CD14-positive monocyte (primary cell): ENCODE data around the gene HPGDS. TPM values are rescaled to one million over a fixed set of nuclear protein-coding genes. Genes with fewer than 3 reads are reported as not detected.

Source experiments
- DNase-seq, 3 donors: peaks; one replicate each; pipeline ENCODE4 v3.0.0-alpha.2; 2011 to 2022
- H2AFZ ChIP-seq: 2 replicates; pipeline ENCODE4 v1.6.0; 2012; ENCODE audit warnings: mild to moderate bottlenecking, low read depth, low read length, inconsistent platforms; ENCODE audit not compliant: insufficient read depth, poor library complexity, severe bottlenecking
- H3K27ac ChIP-seq, 2 donors: 1 replicate in 1 of 2; 2 replicates in 1 of 2; pipeline ENCODE4 v1.5.1; 2012 to 2013; ENCODE audit warnings: low read length in 2 of 2, control low read depth in 1 of 2, inconsistent platforms in 1 of 2, low read depth in 1 of 2, mild to moderate bottlenecking in 1 of 2
- H3K27me3 ChIP-seq, 2 donors: one replicate each; pipeline versions ENCODE4 v1.6.0 to v1.6.1; 2011 to 2013; ENCODE audit warnings: low read length in 2 of 2; ENCODE audit not compliant: control insufficient read depth in 2 of 2, insufficient read depth in 2 of 2
- H3K36me3 ChIP-seq, 2 donors: replicated peaks in 1 of 2; 1 replicate in 1 of 2; 2 replicates in 1 of 2; pipeline versions ENCODE4 v1.5.1 to v1.6.1; 2012 to 2013; ENCODE audit warnings: low read length in 2 of 2, control low read depth in 1 of 2, inconsistent platforms in 1 of 2, mild to moderate bottlenecking in 1 of 2; ENCODE audit not compliant: insufficient read depth in 2 of 2, control insufficient read depth in 1 of 2
- H3K4me1 ChIP-seq, 2 donors: 1 replicate in 1 of 2; 2 replicates in 1 of 2; pipeline versions ENCODE4 v1.5.1 to v1.6.1; 2012 to 2013; ENCODE audit warnings: low read length in 2 of 2, control low read depth in 1 of 2, inconsistent platforms in 1 of 2, mild to moderate bottlenecking in 1 of 2, moderate library complexity in 1 of 2; ENCODE audit not compliant: insufficient read depth in 2 of 2, control insufficient read depth in 1 of 2
- H3K4me2 ChIP-seq: replicated peaks from 2 replicates; pipeline ENCODE3; 2012; ENCODE audit warnings: low read length, moderate library complexity, mild to moderate bottlenecking; ENCODE audit not compliant: poor library complexity, severe bottlenecking; ENCODE audit errors: extremely low read depth
- H3K4me3 ChIP-seq, 3 experiments: fragments of 200-600 bp in 1 of 3; sonication (generic) in 1 of 3; replicated peaks in 1 of 3; 1 replicate in 2 of 3; 2 replicates in 1 of 3; pipeline ENCODE4 v1.5.1; 2011 to 2013; ENCODE audit warnings: low read length in 3 of 3, mild to moderate bottlenecking in 3 of 3, control low read depth in 2 of 3, low read depth in 2 of 3, inconsistent platforms in 1 of 3, moderate library complexity in 1 of 3
- H3K79me2 ChIP-seq: 2 replicates; pipeline ENCODE4 v1.6.0; 2012; ENCODE audit warnings: mild to moderate bottlenecking, control low read depth, inconsistent platforms, low read length, moderate library complexity; ENCODE audit not compliant: insufficient read depth
- H3K9ac ChIP-seq: 2 replicates; pipeline ENCODE4 v1.6.0; 2017; ENCODE audit warnings: low read length, mild to moderate bottlenecking; ENCODE audit not compliant: insufficient read depth, poor library complexity, severe bottlenecking
- H3K9me3 ChIP-seq, 2 donors: replicated peaks in 1 of 2; 1 replicate in 1 of 2; 2 replicates in 1 of 2; pipeline versions ENCODE4 v1.5.1 to v1.6.1; 2012 to 2013; ENCODE audit warnings: low read length in 2 of 2, control low read depth in 1 of 2; ENCODE audit not compliant: control insufficient read depth in 1 of 2, insufficient read depth in 1 of 2
- H4K20me1 ChIP-seq: 2 replicates; pipeline ENCODE4 v1.6.0; 2012; ENCODE audit warnings: mild to moderate bottlenecking, low read length, control low read depth, moderate library complexity; ENCODE audit not compliant: insufficient read depth
- H3K27ac Mint-ChIP-seq, 7 donors: one replicate each; pipeline ENCODE4 v1.8.0; 2020; ENCODE audit warnings: mild to moderate bottlenecking in 7 of 7, mixed read lengths in 7 of 7, moderate library complexity in 6 of 7, inconsistent platforms in 2 of 7
- H3K27me3 Mint-ChIP-seq, 3 donors: one replicate each; pipeline ENCODE4 v1.8.0; 2021 to 2022; ENCODE audit warnings: low read depth in 3 of 3, mild to moderate bottlenecking in 3 of 3, mixed read lengths in 3 of 3, moderate library complexity in 3 of 3, inconsistent platforms in 1 of 3
- H3K36me3 Mint-ChIP-seq, 2 donors: one replicate each; pipeline ENCODE4 v1.8.0; 2020; ENCODE audit warnings: mixed read lengths in 2 of 2, inconsistent platforms in 1 of 2, mild to moderate bottlenecking in 1 of 2
- H3K4me1 Mint-ChIP-seq: one replicate; pipeline ENCODE4 v1.8.0; 2020; ENCODE audit warnings: mild to moderate bottlenecking, mixed read lengths
- H3K4me3 Mint-ChIP-seq, 2 donors: one replicate each; pipeline ENCODE4 v1.8.0; 2020; ENCODE audit warnings: mild to moderate bottlenecking in 2 of 2, mixed read lengths in 2 of 2, moderate library complexity in 1 of 2
- H3K9me3 Mint-ChIP-seq, 7 donors: one replicate each; pipeline ENCODE4 v1.8.0; 2020 to 2022; ENCODE audit warnings: mixed read lengths in 7 of 7, mild to moderate bottlenecking in 6 of 7, moderate library complexity in 6 of 7, inconsistent platforms in 2 of 7
- WGBS: methylation state at CpG from one replicate; pipeline ENCODE4 v1.1.5; 2013; ENCODE audit warnings: missing lambda C conversion rate; ENCODE audit not compliant: insufficient coverage; 5-methylcytosine and 5-hydroxymethylcytosine counted together
- intact Hi-C, 2 donors: fragments of 100-400 bp; cut with micrococcal nuclease; formaldehyde crosslinking; loops; one replicate each; pipeline versions ENCODE4 v1.15.0 to v1.15.1; 2023
- polyA plus RNA-seq, 3 donors: library from polyadenylated mRNA; depleted of rRNA in 1 of 3; unstranded in 2 of 3; stranded (reverse) in 1 of 3; fragments of 300-500 nt in 2 of 3; fragments of >200 nt in 1 of 3; fragmentation: Illumina TruSeq in 2 of 3; gene quantifications; 1 replicate in 2 of 3; 2 replicates in 1 of 3; pipeline ENCODE4 v1.2.3, GENCODE V29; 2012 to 2021
- TF ChIP-seq, protein P1 (sequence below): fragments of 200-600 bp; IDR thresholded peaks from one replicate; pipeline ENCODE4 v1.8.0; 2022; ENCODE audit warnings: antibody characterized with exemption, mild to moderate bottlenecking

HPGDS gene
- polyA plus RNA-seq, 3 donors = 0.05 to 0.30 TPM; not detected in 1

DNA sequence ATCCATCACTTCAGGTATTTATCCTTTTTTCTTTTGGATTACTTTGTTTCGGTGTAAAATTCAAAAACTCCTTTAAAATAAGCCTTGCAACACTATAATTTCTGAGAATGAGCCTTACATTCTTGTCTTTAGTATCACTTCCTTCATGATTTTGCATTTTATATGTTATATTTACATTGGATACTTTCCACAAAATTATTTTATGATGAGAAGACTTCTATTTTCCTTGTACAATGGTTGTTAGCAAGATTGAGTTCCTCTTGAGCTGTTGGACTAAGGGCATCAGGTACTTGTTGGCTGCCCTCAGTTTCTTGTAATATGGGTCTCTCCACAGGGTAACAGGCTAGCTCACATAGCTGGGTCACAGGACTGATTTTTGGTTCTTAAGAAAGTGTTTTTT, 22.7 kb upstream of the HPGDS start:
- TF ChIP-seq, protein P1, sequence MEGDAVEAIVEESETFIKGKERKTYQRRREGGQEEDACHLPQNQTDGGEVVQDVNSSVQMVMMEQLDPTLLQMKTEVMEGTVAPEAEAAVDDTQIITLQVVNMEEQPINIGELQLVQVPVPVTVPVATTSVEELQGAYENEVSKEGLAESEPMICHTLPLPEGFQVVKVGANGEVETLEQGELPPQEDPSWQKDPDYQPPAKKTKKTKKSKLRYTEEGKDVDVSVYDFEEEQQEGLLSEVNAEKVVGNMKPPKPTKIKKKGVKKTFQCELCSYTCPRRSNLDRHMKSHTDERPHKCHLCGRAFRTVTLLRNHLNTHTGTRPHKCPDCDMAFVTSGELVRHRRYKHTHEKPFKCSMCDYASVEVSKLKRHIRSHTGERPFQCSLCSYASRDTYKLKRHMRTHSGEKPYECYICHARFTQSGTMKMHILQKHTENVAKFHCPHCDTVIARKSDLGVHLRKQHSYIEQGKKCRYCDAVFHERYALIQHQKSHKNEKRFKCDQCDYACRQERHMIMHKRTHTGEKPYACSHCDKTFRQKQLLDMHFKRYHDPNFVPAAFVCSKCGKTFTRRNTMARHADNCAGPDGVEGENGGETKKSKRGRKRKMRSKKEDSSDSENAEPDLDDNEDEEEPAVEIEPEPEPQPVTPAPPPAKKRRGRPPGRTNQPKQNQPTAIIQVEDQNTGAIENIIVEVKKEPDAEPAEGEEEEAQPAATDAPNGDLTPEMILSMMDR = no peak
- Histone ChIP-seq H4K20me1 (no peaks in the 10 kb centered on the region), H3K9ac (no peak overlapping the region), H3K36me3 (no peaks in the 10 kb centered on the region), H3K4me1 (no peaks in the 10 kb centered on the region), H3K4me3 (no peak overlapping the region), H3K27ac (no peak overlapping the region), H3K27me3 (no peaks in the 10 kb centered on the region), H3K79me2 (no peaks in the 10 kb centered on the region), H3K4me2 (no peak overlapping the region), H2AFZ (no peak overlapping the region), H3K9me3 (no peaks in the 10 kb centered on the region)
- Mint-ChIP-seq H3K27me3 (peaks cover 0 to 1% (median 0%) of the 10 kb centered on the region in 3 donors), H3K9me3 (peaks cover 0 to 6% (median 2%) of the 10 kb centered on the region in 7 donors), H3K4me1 (no peaks in the 10 kb centered on the region), H3K4me3 (no peak overlapping the region), H3K27ac (no peak overlapping the region), H3K36me3 (no peaks in the 10 kb centered on the region)
- intact Hi-C loops = no loop called here
- no peak for DNase-seq
- WGBS = no CpG with 5 or more reads among the region's 1 CpG

DNA sequence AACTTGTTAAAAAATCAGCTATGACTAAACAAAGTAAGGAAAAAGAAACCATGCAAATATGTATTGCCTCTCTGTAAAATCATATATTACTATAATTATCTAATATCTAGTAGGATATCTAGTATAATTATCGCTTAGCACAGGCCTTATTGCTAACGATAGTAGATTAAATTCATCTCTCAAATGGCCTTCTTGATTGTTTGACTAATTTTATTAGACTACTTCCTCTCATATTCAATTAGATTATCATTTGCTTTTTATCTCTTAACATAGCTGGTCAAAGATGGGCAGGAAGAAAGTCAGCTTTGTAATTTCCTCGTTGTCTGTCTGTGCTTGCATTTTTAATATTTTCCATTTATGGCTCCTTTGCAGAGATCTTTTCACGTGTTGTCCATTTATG, 21.9 kb upstream of the HPGDS start:
- Mint-ChIP-seq H3K4me1 (no peaks in the 10 kb centered on the region), H3K27me3 (peaks cover 0 to 1% (median 0%) of the 10 kb centered on the region in 3 donors), H3K36me3 (no peaks in the 10 kb centered on the region), H3K4me3 (no peak overlapping the region), H3K27ac (no peak overlapping the region), H3K9me3 (peaks cover 0 to 6% (median 2%) of the 10 kb centered on the region in 7 donors)
- H3K4me2 ChIP-seq = no peak overlapping the region
- no peak overlapping the region for H3K4me3 ChIP-seq
- H3K27ac ChIP-seq = no peak overlapping the region
- WGBS = no CpG with 5 or more reads among the region's 4 CpGs
- H3K36me3 ChIP-seq = no peaks in the 10 kb centered on the region
- H3K79me2 ChIP-seq = no peaks in the 10 kb centered on the region
- no peaks in the 10 kb centered on the region for H4K20me1 ChIP-seq
- H3K27me3 ChIP-seq = no peaks in the 10 kb centered on the region
- intact Hi-C loops = no loop called here
- TF ChIP-seq, protein P1 = no peak
- H2AFZ ChIP-seq = no peak overlapping the region
- no peak for DNase-seq
- no peaks in the 10 kb centered on the region for H3K9me3 ChIP-seq
- no peak overlapping the region for H3K9ac ChIP-seq
- H3K4me1 ChIP-seq = no peaks in the 10 kb centered on the region
